Measurements from ENCODE around the gene SLC25A33. TPM values are rescaled to one million over a fixed set of nuclear protein-coding genes. Genes with fewer than 3 reads are reported as not detected.

SLC25A33 gene
- total and polyA plus RNA-seq, 2 donors from 2014 or later: 3.8 to 11.3 TPM

- intact Hi-C loops (cut with DNase I): no loop called here
- FAIRE-seq: no peak
- Histone ChIP-seq H3K9ac (ENCODE audit: low read length in 3 of 3) (no peak overlapping the region), H3K27me3 (ENCODE audit: control insufficient read depth, insufficient read depth, low read length) (no peaks in the 10 kb centered on the region), H3K4me3 (ENCODE audit: low read length in 3 of 3) (no peak overlapping the region), H3K27ac (ENCODE audit: low read depth in 2 of 2, low read length in 2 of 2) (no peak overlapping the region), H3K9me3 (ENCODE audit: control insufficient read depth in 2 of 3, insufficient read depth in 1 of 3, low read length in 3 of 3) (no peaks in the 10 kb centered on the region), H3K4me1 (ENCODE audit: control insufficient read depth in 2 of 3, insufficient read depth in 2 of 3, low read depth in 1 of 3, low read length in 3 of 3) (no peaks in the 10 kb centered on the region), H3K36me3 (ENCODE audit: control insufficient read depth in 2 of 3, insufficient read depth in 3 of 3, low read length in 3 of 3) (no peaks in the 10 kb centered on the region)
- DNase-seq: no peak
- TF ChIP-seq, protein P1, sequence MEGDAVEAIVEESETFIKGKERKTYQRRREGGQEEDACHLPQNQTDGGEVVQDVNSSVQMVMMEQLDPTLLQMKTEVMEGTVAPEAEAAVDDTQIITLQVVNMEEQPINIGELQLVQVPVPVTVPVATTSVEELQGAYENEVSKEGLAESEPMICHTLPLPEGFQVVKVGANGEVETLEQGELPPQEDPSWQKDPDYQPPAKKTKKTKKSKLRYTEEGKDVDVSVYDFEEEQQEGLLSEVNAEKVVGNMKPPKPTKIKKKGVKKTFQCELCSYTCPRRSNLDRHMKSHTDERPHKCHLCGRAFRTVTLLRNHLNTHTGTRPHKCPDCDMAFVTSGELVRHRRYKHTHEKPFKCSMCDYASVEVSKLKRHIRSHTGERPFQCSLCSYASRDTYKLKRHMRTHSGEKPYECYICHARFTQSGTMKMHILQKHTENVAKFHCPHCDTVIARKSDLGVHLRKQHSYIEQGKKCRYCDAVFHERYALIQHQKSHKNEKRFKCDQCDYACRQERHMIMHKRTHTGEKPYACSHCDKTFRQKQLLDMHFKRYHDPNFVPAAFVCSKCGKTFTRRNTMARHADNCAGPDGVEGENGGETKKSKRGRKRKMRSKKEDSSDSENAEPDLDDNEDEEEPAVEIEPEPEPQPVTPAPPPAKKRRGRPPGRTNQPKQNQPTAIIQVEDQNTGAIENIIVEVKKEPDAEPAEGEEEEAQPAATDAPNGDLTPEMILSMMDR (IDR thresholded peaks at IDR 0.05; ENCODE audit: borderline replicate concordance, extremely low read depth, insufficient read depth): no peak
Observed at GRCh38 chr1:9634582-9634981, 95.3 kb downstream of the SLC25A33 start.

Other genes starting within 250 kb of the SLC25A33 start
- gene SPSB1, start 246.6 kb upstream of the SLC25A33 start, total RNA-seq: 25.9 TPM
- 12.7 TPM for gene SPSB1, start 246.6 kb upstream of the SLC25A33 start, polyA plus RNA-seq (ENCODE audit: insufficient read depth, low read depth, low replicate concordance)
- 13.2 TPM for gene TMEM201, start 49.4 kb downstream of the SLC25A33 start, total RNA-seq
- gene TMEM201, start 49.4 kb downstream of the SLC25A33 start, polyA plus RNA-seq (ENCODE audit: insufficient read depth, low read depth, low replicate concordance): 9.1 TPM
- 19.7 TPM for gene PIK3CD, start 112.3 kb downstream of the SLC25A33 start, total RNA-seq
- gene PIK3CD, start 112.3 kb downstream of the SLC25A33 start, polyA plus RNA-seq (ENCODE audit: insufficient read depth, low read depth, low replicate concordance): 5.3 TPM

Data from kidney (tissue), 14 donors.